K562 (cell line): ENCODE measurements around the gene CCDC61. TPM values are rescaled to one million over a fixed set of nuclear protein-coding genes. Genes with fewer than 3 reads are reported as not detected.
A peak's percentile ranks its signal among the peaks of the same experiment; 100 is the strongest.

Source experiments
- ATAC-seq: fragments of 200-7000 bp; cut with Tn5 transposase; 3 replicates; pipeline ENCODE4 v1.9.1; 2020; ENCODE audit warnings: moderate library complexity
- BruUV-seq: library from RNA; stranded (reverse); fragments of 400-500 nt; replicated peaks from 2 replicates; lab custom pipeline; 2021; lab: Mats Ljungman, UMichigan
- CTCF ChIA-PET: fragments of 300-600 bp; formaldehyde crosslinking; extraction: SDS; loops from one replicate; lab custom pipeline; 2021; ENCODE audit warnings: low intra/inter-chr PET ratio; lab: Yijun Ruan, JAX
- POLR2A ChIA-PET: fragments of 300-600, 350-650 bp; sonication (Branson Sonifier 250); formaldehyde crosslinking; extraction: SDS; loops from one replicate; lab custom pipeline; 2021; ENCODE audit warnings: antibody characterized with exemption, inconsistent platforms; lab: Yijun Ruan, JAX
- DNase-seq, 4 experiments: peaks; one replicate each; pipeline versions ENCODE4 v3.0.0 to v3.0.0-alpha.2; 2011 to 2018; ENCODE audit warnings: low spot score in 3 of 4, mixed read lengths in 3 of 4; ENCODE audit errors: extremely low read depth in 1 of 4
- FAIRE-seq: peaks from 2 replicates; lab custom pipeline; 2011; peaks lifted over from hg19 to GRCh38; lab: Jason Lieb, UNC
- H2AFZ ChIP-seq: 2 replicates; pipeline ENCODE4 v1.6.0; 2011; ENCODE audit warnings: low read depth, low read length, control low read depth, inconsistent platforms
- H3K27ac ChIP-seq: fragments of 200-600 bp; 3 replicates; pipeline ENCODE4 v1.8.0; 2011; ENCODE audit warnings: low read depth, mild to moderate bottlenecking, control low read depth, inconsistent platforms, low read length, moderate library complexity, mixed read lengths; ENCODE audit errors: extremely low read depth
- H3K27me3 ChIP-seq, 2 experiments: fragments of 300-600 bp in 1 of 2; 2 replicates in 1 of 2; 3 replicates in 1 of 2; pipeline versions ENCODE4 v1.6.0 to v1.8.0; 2011; ENCODE audit warnings: inconsistent platforms in 2 of 2, low read length in 2 of 2, mild to moderate bottlenecking in 1 of 2, mixed read lengths in 1 of 2, moderate library complexity in 1 of 2; ENCODE audit not compliant: control insufficient read depth in 2 of 2, insufficient read depth in 2 of 2
- H3K36me3 ChIP-seq: fragments of 300-600 bp; 3 replicates; pipeline ENCODE4 v1.8.0; 2011; ENCODE audit warnings: mild to moderate bottlenecking, low read length, inconsistent platforms; ENCODE audit not compliant: control insufficient read depth, insufficient read depth
- H3K4me1 ChIP-seq, 2 experiments: fragments of 200-600 bp in 1 of 2; replicated peaks in 1 of 2; 2 replicates in 1 of 2; 3 replicates in 1 of 2; pipeline versions ENCODE4 v1.5.1 to v1.8.0; 2011; ENCODE audit warnings: inconsistent platforms in 2 of 2, low read length in 2 of 2, mild to moderate bottlenecking in 1 of 2, mixed read lengths in 1 of 2, moderate library complexity in 1 of 2; ENCODE audit not compliant: control insufficient read depth in 2 of 2, insufficient read depth in 2 of 2
- H3K4me2 ChIP-seq: 2 replicates; pipeline ENCODE4 v1.6.1; 2011; ENCODE audit warnings: low read length, control low read depth, inconsistent platforms, mixed read lengths; ENCODE audit not compliant: insufficient read depth
- H3K4me3 ChIP-seq: fragments of 200-600 bp; sonication (generic), shearing (Covaris generic); 2 replicates; pipeline ENCODE4 v1.5.1; 2016; ENCODE audit warnings: control low read depth, inconsistent platforms
- H3K79me2 ChIP-seq: fragments of 200-600 bp; 3 replicates; pipeline ENCODE4 v1.8.0; 2011; ENCODE audit warnings: low read length, inconsistent platforms; ENCODE audit not compliant: control insufficient read depth, insufficient read depth
- H3K9ac ChIP-seq, 2 experiments: 2 replicates each; pipeline versions ENCODE4 v1.6.0 to v1.6.1; 2011; ENCODE audit warnings: low read depth in 2 of 2, low read length in 2 of 2, control low read depth in 1 of 2, inconsistent platforms in 1 of 2, mild to moderate bottlenecking in 1 of 2, mixed read lengths in 1 of 2; ENCODE audit not compliant: insufficient read depth in 1 of 2
- H3K9me1 ChIP-seq: one replicate; pipeline ENCODE4 v1.6.0; 2011; ENCODE audit warnings: inconsistent platforms, mild to moderate bottlenecking, low read length, moderate library complexity; ENCODE audit not compliant: control insufficient read depth, insufficient read depth
- H3K9me3 ChIP-seq: replicated peaks from 2 replicates; pipeline ENCODE4 v1.5.1; 2011; ENCODE audit warnings: low read depth, low read length, inconsistent platforms; ENCODE audit not compliant: control insufficient read depth, insufficient read depth
- H4K20me1 ChIP-seq: replicated peaks from 2 replicates; pipeline ENCODE4 v1.6.1; 2011; ENCODE audit warnings: low read length, inconsistent platforms, mixed read lengths; ENCODE audit not compliant: control insufficient read depth, insufficient read depth
- DPF2 ChIP-seq: fragments of 450-650 bp; IDR thresholded peaks from 2 replicates; pipeline ENCODE4 v1.6.1; 2016
- EGR1 ChIP-seq: fragments of 450-650 bp; conservative IDR thresholded peaks from 2 replicates; pipeline ENCODE4 v1.6.1; 2017; ENCODE audit warnings: mild to moderate bottlenecking
- EWSR1 ChIP-seq: fragments of 450-650 bp; IDR thresholded peaks from 2 replicates; pipeline ENCODE4 v1.6.1; 2018; ENCODE audit warnings: borderline replicate concordance, mild to moderate bottlenecking, low read depth, moderate library complexity; ENCODE audit not compliant: partially characterized antibody
- GABPB2 ChIP-seq: fragments of 250-450 bp; sonication (Bioruptor Pico); conservative IDR thresholded peaks from 2 replicates; pipeline ENCODE4 v1.5.1; 2021; ENCODE audit warnings: mild to moderate bottlenecking
- ILF3 ChIP-seq: fragments of 450-650 bp; IDR thresholded peaks from 2 replicates; pipeline ENCODE4 v1.6.1; 2018; ENCODE audit warnings: antibody characterized with exemption, mild to moderate bottlenecking, moderate library complexity, borderline replicate concordance
- MBD2 ChIP-seq: sonication (generic); IDR thresholded peaks from 2 replicates; pipeline ENCODE4 v1.6.1; 2016; ENCODE audit warnings: low read depth, borderline replicate concordance
- NR2C1 ChIP-seq, 2 experiments: fragments of 450-650 bp; IDR thresholded peaks; 2 replicates each; pipeline ENCODE4 v1.6.1; 2017; ENCODE audit warnings: mild to moderate bottlenecking in 2 of 2, antibody characterized with exemption in 1 of 2, inconsistent platforms in 1 of 2, missing compliant biosample characterization in 1 of 2, missing genetic modification characterization in 1 of 2
- NR2F6 ChIP-seq: fragments of 450-650 bp; formaldehyde crosslinking; IDR thresholded peaks from 2 replicates; pipeline ENCODE4 v1.4.0; 2020; ENCODE audit warnings: mild to moderate bottlenecking
- POLR2A ChIP-seq: fragments of 450-650 bp; conservative IDR thresholded peaks from 2 replicates; pipeline ENCODE4 v1.6.1; 2016
- POLR2AphosphoS2 ChIP-seq: IDR thresholded peaks from 2 replicates; pipeline ENCODE4 v1.6.1; 2012; ENCODE audit warnings: low read length, improper control_type of control experiment
- WGBS: fragments of 100-300 bp; shearing (Covaris generic); methylation state at CpG from one replicate; pipeline ENCODE4 v1.1.6; 2016; ENCODE audit warnings: low coverage, mixed read lengths; ENCODE audit not compliant: insufficient coverage; ENCODE audit errors: missing lambda C conversion rate; 5-methylcytosine and 5-hydroxymethylcytosine counted together
- in situ Hi-C: fragments of 300-500 bp; cut with MboI; formaldehyde crosslinking; loops from 4 replicates; pipeline ENCODE4 v1.15.0; 2018; ENCODE audit warnings: inconsistent platforms, mixed read lengths
- intact Hi-C: fragments of 100-400 bp; cut with micrococcal nuclease; formaldehyde crosslinking; loops from 2 replicates; pipeline ENCODE4 v1.14.2; 2022
- polyA plus RNA-seq, 8 experiments: library from polyadenylated mRNA; depleted of rRNA in 4 of 8; stranded (reverse) in 5 of 8; unstranded in 3 of 8; fragments of >200 nt; fragmentation: Nextera tagmentation in 2 of 8; fragmentation: Illumina TruSeq in 1 of 8; extraction: Ambion mirVana in 2 of 8; extraction: Trizol in 1 of 8; gene quantifications; 2 replicates each; pipeline versions ENCODE4 v1.2.1 to v1.2.3, GENCODE V29; 2011 to 2014; ENCODE audit warnings: inconsistent platforms in 1 of 8, missing spikeins in 1 of 8
- total RNA-seq, 7 experiments: library from RNA; depleted of rRNA in 6 of 7; stranded (reverse); fragments of >200 nt in 6 of 7; fragmentation: Illumina TruSeq in 2 of 7; extraction: Trizol in 2 of 7; gene quantifications; 2 replicates each; pipeline versions ENCODE4 v1.2.1 to v1.2.3, GENCODE V29; 2011 to 2021; ENCODE audit warnings: low replicate concordance in 1 of 7
- TF ChIP-seq, protein P1 (sequence below): fragments of 250-450 bp; sonication (Bioruptor Pico); IDR thresholded peaks from 2 replicates; pipeline ENCODE4 v1.8.0; 2021; ENCODE audit warnings: moderate library complexity, mild to moderate bottlenecking, inconsistent platforms
- TF ChIP-seq, protein P2 (sequence below), 2 experiments: fragments of 450-650 bp; IDR thresholded peaks; 2 replicates each; pipeline ENCODE4 v1.6.1; 2016

CCDC61 gene
- total and polyA plus RNA-seq, 9 of the 15 experiments (the other 6 are each of a cell fraction or from before 2014, with no cell fraction given) = 0.07 to 27.0 (median 10.3) TPM

- ChIA-PET POLR2A (no interaction called here), CTCF (interaction anchor here (0.7 kb wide), 1 partner anchor 197 kb away, joined by 4 read pairs; no protein-coding TSS in a partner anchor)
- intact Hi-C loops = loop anchor here (5.0 kb wide), 1 partner anchor 198 kb away; the partner anchor contains the start of gene RSPH6A
- TF ChIP-seq NR2C1 (IDR thresholded peaks at IDR 0.05) (no peak), NR2C1 (tag; IDR thresholded peaks at IDR 0.05) (no peak), NR2F6 (no peak), EGR1 (no peak), POLR2A (no peak), GABPB2 (CRISPR knock-in tag) (no peak), ILF3 (no peak), MBD2 (no peak), EWSR1 (no peak), DPF2 (no peak), POLR2AphosphoS2 (no peak)
- TF ChIP-seq, protein P1, sequence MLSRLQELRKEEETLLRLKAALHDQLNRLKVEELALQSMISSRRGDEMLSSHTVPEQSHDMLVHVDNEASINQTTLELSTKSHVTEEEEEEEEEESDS (CRISPR knock-in tag) = no peak
- TF ChIP-seq, protein P2, sequence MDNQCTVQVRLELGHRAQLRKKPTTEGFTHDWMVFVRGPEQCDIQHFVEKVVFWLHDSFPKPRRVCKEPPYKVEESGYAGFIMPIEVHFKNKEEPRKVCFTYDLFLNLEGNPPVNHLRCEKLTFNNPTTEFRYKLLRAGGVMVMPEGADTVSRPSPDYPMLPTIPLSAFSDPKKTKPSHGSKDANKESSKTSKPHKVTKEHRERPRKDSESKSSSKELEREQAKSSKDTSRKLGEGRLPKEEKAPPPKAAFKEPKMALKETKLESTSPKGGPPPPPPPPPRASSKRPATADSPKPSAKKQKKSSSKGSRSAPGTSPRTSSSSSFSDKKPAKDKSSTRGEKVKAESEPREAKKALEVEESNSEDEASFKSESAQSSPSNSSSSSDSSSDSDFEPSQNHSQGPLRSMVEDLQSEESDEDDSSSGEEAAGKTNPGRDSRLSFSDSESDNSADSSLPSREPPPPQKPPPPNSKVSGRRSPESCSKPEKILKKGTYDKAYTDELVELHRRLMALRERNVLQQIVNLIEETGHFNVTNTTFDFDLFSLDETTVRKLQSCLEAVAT (IDR thresholded peaks at IDR 0.05) = no peak
- H3K79me2 ChIP-seq = no peaks in the 10 kb centered on the region
- H3K4me3 ChIP-seq = no peak overlapping the region
- peaks cover 3% of the 10 kb centered on the region; the same call in 1 of the 2 replicates for H4K20me1 ChIP-seq
- H3K36me3 ChIP-seq = peaks cover 17% of the 10 kb centered on the region; the same call in 1 of the 3 replicates
- no peak overlapping the region for H3K4me2 ChIP-seq
- H3K9me3 ChIP-seq = no peaks in the 10 kb centered on the region
- no peak overlapping the region for H3K27ac ChIP-seq
- H3K4me1 ChIP-seq = peaks cover 2 to 27% of the 10 kb centered on the region in 2 experiments; a peak in 4 of 5 replicates
- no TSS peak for BruUV-seq
- WGBS = 94% methylated on average over 36 of the region's 74 CpGs
- H3K9ac ChIP-seq = no peak overlapping the region
- no peaks in the 10 kb centered on the region for H3K27me3 ChIP-seq
- no peak overlapping the region for H2AFZ ChIP-seq
- FAIRE-seq (no peak), DNase-seq (peak in 3 of 4 experiments; percentile 66 to 76 (median 73)), ATAC-seq (peak; percentile 62)
- H3K9me1 ChIP-seq = no peaks in the 10 kb centered on the region
- in situ Hi-C loops = no loop called here
Observed at GRCh38 chr19:46014941-46015686, 19.8 kb downstream of the CCDC61 start.
